GM12878 (cell line): ENCODE measurements around the gene CD72. TPM values are rescaled to one million over a fixed set of nuclear protein-coding genes. Genes with fewer than 3 reads are reported as not detected.
A peak's percentile ranks its signal among the peaks of the same experiment; 100 is the strongest.

ENCODE experiments used
- ATAC-seq: fragments of 200-7000 bp; cut with Tn5 transposase; 3 replicates; pipeline ENCODE4 v1.9.1; 2020; ENCODE audit warnings: mild to moderate bottlenecking, moderate library complexity
- BruUV-seq: library from RNA; stranded (reverse); fragments of 400-500 nt; replicated peaks from 2 replicates; lab custom pipeline; 2021; lab: Mats Ljungman, UMichigan
- CTCF ChIA-PET: fragments of 300-600 bp; sonication (Branson Sonifier 250); formaldehyde crosslinking; extraction: SDS; loops from one replicate; lab custom pipeline; 2021; ENCODE audit warnings: inconsistent platforms; lab: Yijun Ruan, JAX
- POLR2A ChIA-PET: fragments of 350-600 bp; formaldehyde crosslinking; extraction: SDS; loops from one replicate; lab custom pipeline; 2021; ENCODE audit warnings: inconsistent platforms; lab: Charles Lee
- RAD21 ChIA-PET: fragments of 300-600 bp; sonication (Branson Sonifier 250); formaldehyde crosslinking; loops from one replicate; lab custom pipeline; 2023; ENCODE audit warnings: antibody characterized with exemption; ENCODE audit not compliant: unreplicated experiment; lab: Charles Lee
- SMC1A ChIA-PET: fragments of 300-600 bp; sonication (Branson Sonifier 250); formaldehyde crosslinking; loops from one replicate; lab custom pipeline; 2023; ENCODE audit not compliant: unreplicated experiment, uncharacterized antibody; lab: Charles Lee
- DNase-seq: peaks from one replicate; pipeline ENCODE4 v3.0.0-alpha.2; 2011; ENCODE audit warnings: low read depth, low spot score
- FAIRE-seq: peaks from 3 replicates; lab custom pipeline; 2011; peaks lifted over from hg19 to GRCh38; lab: Jason Lieb, UNC
- H2AFZ ChIP-seq: 2 replicates; pipeline ENCODE4 v1.6.0; 2011; ENCODE audit warnings: low read depth, low read length, control low read depth; ENCODE audit not compliant: control insufficient read depth
- H3K27ac ChIP-seq: 2 replicates; pipeline ENCODE4 v1.5.1; 2011; ENCODE audit warnings: control low read depth; ENCODE audit not compliant: control insufficient read depth, insufficient read depth
- H3K27me3 ChIP-seq, 2 experiments: replicated peaks in 1 of 2; 2 replicates each; pipeline versions ENCODE4 v1.6.0 to v1.6.1; 2011; ENCODE audit warnings: low read length in 1 of 2; ENCODE audit not compliant: control insufficient read depth in 2 of 2, insufficient read depth in 2 of 2
- H3K36me3 ChIP-seq, 2 experiments: 2 replicates each; pipeline ENCODE4 v1.5.1; 2011; ENCODE audit warnings: low read length in 1 of 2; ENCODE audit not compliant: control insufficient read depth in 2 of 2, insufficient read depth in 2 of 2
- H3K4me1 ChIP-seq: 2 replicates; pipeline ENCODE4 v1.6.1; 2011; ENCODE audit warnings: mild to moderate bottlenecking, low read length, moderate library complexity, mixed read lengths; ENCODE audit not compliant: control insufficient read depth, insufficient read depth
- H3K4me2 ChIP-seq: 2 replicates; pipeline ENCODE4 v1.6.0; 2011; ENCODE audit warnings: control low read depth; ENCODE audit not compliant: control insufficient read depth, insufficient read depth
- H3K4me3 ChIP-seq: fragments of 200-600 bp; sonication (generic); 2 replicates; pipeline ENCODE4 v1.5.1; 2016
- H3K79me2 ChIP-seq: 2 replicates; pipeline ENCODE4 v1.6.0; 2011; ENCODE audit warnings: low read length; ENCODE audit not compliant: control insufficient read depth, insufficient read depth
- H3K9ac ChIP-seq: 2 replicates; pipeline ENCODE4 v1.8.0; 2011; ENCODE audit warnings: low read length, control low read depth, mixed read lengths; ENCODE audit not compliant: control insufficient read depth, insufficient read depth
- H3K9me3 ChIP-seq: replicated peaks from 3 replicates; pipeline ENCODE4 v1.5.1; 2011; ENCODE audit warnings: mild to moderate bottlenecking, low read length; ENCODE audit not compliant: control insufficient read depth, insufficient read depth
- H4K20me1 ChIP-seq: 2 replicates; pipeline ENCODE4 v1.6.0; 2011; ENCODE audit not compliant: control insufficient read depth, insufficient read depth
- CREB1 ChIP-seq: IDR thresholded peaks from 2 replicates; pipeline ENCODE4 v1.6.1; 2012; ENCODE audit warnings: low read depth, mild to moderate bottlenecking, inconsistent platforms
- CREM ChIP-seq: IDR thresholded peaks from 2 replicates; pipeline ENCODE4 v1.6.1; 2014; ENCODE audit warnings: antibody characterized with exemption, low read depth
- E4F1 ChIP-seq: fragments of 450-650 bp; IDR thresholded peaks from 2 replicates; pipeline ENCODE4 v1.6.1; 2018; ENCODE audit warnings: borderline replicate concordance, mild to moderate bottlenecking; ENCODE audit not compliant: partially characterized antibody
- EED ChIP-seq: sonication (generic); IDR thresholded peaks from 2 replicates; pipeline ENCODE4 v1.6.1; 2016; ENCODE audit warnings: antibody characterized with exemption, low read depth
- HCFC1 ChIP-seq: fragments of 150-350 bp; IDR thresholded peaks from 2 replicates; pipeline ENCODE4 v1.6.1; 2014; ENCODE audit warnings: low read length
- HDAC6 ChIP-seq: fragments of 200-600 bp; sonication (generic); IDR thresholded peaks from one replicate; pipeline ENCODE4 v1.8.0; 2017; ENCODE audit warnings: antibody characterized with exemption; ENCODE audit not compliant: unreplicated experiment
- HDGF ChIP-seq: fragments of 450-650 bp; IDR thresholded peaks from 2 replicates; pipeline ENCODE4 v1.6.1; 2016; ENCODE audit warnings: antibody characterized with exemption
- IKZF1 ChIP-seq: fragments of 450-650 bp; conservative IDR thresholded peaks from 2 replicates; pipeline ENCODE4 v1.6.1; 2017; ENCODE audit warnings: antibody characterized with exemption, mild to moderate bottlenecking
- MLLT1 ChIP-seq: fragments of 450-650 bp; IDR thresholded peaks from 2 replicates; pipeline ENCODE4 v1.6.1; 2016; ENCODE audit warnings: mild to moderate bottlenecking
- NFIC ChIP-seq: IDR thresholded peaks from 2 replicates; pipeline ENCODE4 v1.6.1; 2012; ENCODE audit warnings: low read depth, mild to moderate bottlenecking, inconsistent platforms, low read length, moderate library complexity
- PML ChIP-seq: IDR thresholded peaks from 2 replicates; pipeline ENCODE4 v1.6.1; 2012; ENCODE audit warnings: low read length, inconsistent platforms
- POLR2A ChIP-seq: IDR thresholded peaks from 2 replicates; pipeline ENCODE4 v1.6.1; 2011; ENCODE audit warnings: low read depth, mild to moderate bottlenecking, low read length
- SIN3A ChIP-seq: IDR thresholded peaks from 2 replicates; pipeline ENCODE4 v1.6.1; 2012; ENCODE audit warnings: low read depth, low read length, improper control_type of control experiment
- SKIL ChIP-seq: fragments of 450-650 bp; IDR thresholded peaks from 2 replicates; pipeline ENCODE4 v1.6.1; 2017; ENCODE audit warnings: mild to moderate bottlenecking, low read depth, inconsistent platforms; ENCODE audit not compliant: poor library complexity, severe bottlenecking
- SMAD5 ChIP-seq: IDR thresholded peaks from 2 replicates; pipeline ENCODE4 v1.6.1; 2016; ENCODE audit warnings: antibody characterized with exemption, low read depth
- SREBF1 ChIP-seq: IDR thresholded peaks from 2 replicates; pipeline ENCODE4 v1.6.1; 2012; ENCODE audit warnings: mild to moderate bottlenecking, low read length
- SRF ChIP-seq, 2 experiments: IDR thresholded peaks; 2 replicates each; pipeline ENCODE4 v1.6.1; 2011; ENCODE audit warnings: low read depth in 2 of 2, low read length in 2 of 2, mild to moderate bottlenecking in 1 of 2, moderate library complexity in 1 of 2
- WGBS: methylation state at CpG from one replicate; pipeline ENCODE4 v1.1.6; 2016; ENCODE audit warnings: low lambda C conversion rate; ENCODE audit not compliant: insufficient replicate concordance, insufficient coverage; ENCODE audit errors: missing lambda C conversion rate; 5-methylcytosine and 5-hydroxymethylcytosine counted together
- in situ Hi-C: fragments of 300-500 bp; cut with MboI; formaldehyde crosslinking; loops from 9 replicates; pipeline ENCODE4 v1.14.3; 2018; ENCODE audit warnings: mixed read lengths
- intact Hi-C: fragments of 100-400 bp; cut with micrococcal nuclease; formaldehyde crosslinking; loops from one replicate; pipeline ENCODE4 v1.14.2; 2022; ENCODE audit not compliant: unreplicated experiment
- polyA plus RNA-seq, 11 experiments: library from polyadenylated mRNA; depleted of rRNA in 4 of 11; unstranded in 6 of 11; stranded (reverse) in 5 of 11; fragments of >200 nt; fragmentation: Nextera tagmentation in 4 of 11; fragmentation: Illumina TruSeq in 1 of 11; extraction: Ambion mirVana in 4 of 11; extraction: Trizol in 1 of 11; gene quantifications; 1 replicate in 1 of 11; 2 replicates in 10 of 11; pipeline versions ENCODE4 v1.2.1 to v1.2.3, GENCODE V29; 2011 to 2016; ENCODE audit warnings: inconsistent platforms in 2 of 11, missing spikeins in 2 of 11, low read depth in 1 of 11
- total RNA-seq, 4 experiments: library from RNA; depleted of rRNA in 3 of 4; stranded (reverse); fragments of >200 nt in 3 of 4; fragmentation: Illumina TruSeq in 1 of 4; extraction: Trizol in 1 of 4; gene quantifications; 2 replicates each; pipeline versions ENCODE4 v1.2.1 to v1.2.3, GENCODE V29; 2013 to 2021

CD72 gene
- total and polyA plus RNA-seq, 10 of the 15 experiments (the other 5 are each of a cell fraction or from before 2014, with no cell fraction given) = 2.1 to 14.2 (median 4.4) TPM

- TF ChIP-seq NFIC = no peak
- no peak for TF ChIP-seq HDGF
- no peak for TF ChIP-seq E4F1
Observed at GRCh38 chr9:35574578-35575122, 43.6 kb downstream of the CD72 start (continued).

GRCh38 chr9:35570709-35571504 is 47.3 kb downstream of the CD72 start:
- Histone ChIP-seq H3K9me3 (no peaks in the 10 kb centered on the region), H3K27ac (peak overlapping the region; percentile 69), H3K4me1 (peaks cover 24% of the 10 kb centered on the region), H3K9ac (no peak overlapping the region), H3K4me3 (no peak overlapping the region), H3K36me3 (no peaks in the 10 kb centered on the region), H4K20me1 (no peaks in the 10 kb centered on the region), H3K79me2 (no peaks in the 10 kb centered on the region), H3K27me3 (no peaks in the 10 kb centered on the region), H3K4me2 (peak overlapping the region; percentile 94; the same call in 1 of the 2 replicates), H2AFZ (peak overlapping the region; percentile 20)
- BruUV-seq = no TSS peak
- POLR2A ChIA-PET = interaction anchor here (0.6 kb wide), 1 partner anchor 76 kb away, joined by 3 read pairs; no protein-coding TSS in a partner anchor
- FAIRE-seq (no peak), ATAC-seq (peak; percentile 68), DNase-seq (peak; percentile 9)
- CTCF ChIA-PET = interaction anchor here (1.0 to 1.3 kb wide), 2 partner anchors 29 to 311 kb away, joined by 3 to 4 read pairs; no protein-coding TSS in a partner anchor
- RAD21 ChIA-PET = interaction anchor here (0.7 kb wide), 1 partner anchor 1270 kb away, joined by 6 read pairs; no protein-coding TSS in a partner anchor
- in situ Hi-C loops (no loop called here), intact Hi-C loops (no loop called here)
- SMC1A ChIA-PET = interaction anchor here (0.6 to 0.7 kb wide), 2 partner anchors 19 to 46 kb away, joined by 3 read pairs; no protein-coding TSS in a partner anchor
- 45% methylated on average over 6 of the region's 6 CpGs for WGBS
- TF ChIP-seq SREBF1 (no peak), MLLT1 (no peak), PML (no peak), POLR2A (no peak), HCFC1 (no peak), HDAC6 (no peak), CREM (peak; percentile 32; the same call in 1 of the 2 replicates), SIN3A (no peak), SRF (IDR thresholded peaks at IDR 0.05; ENCODE audit: low read depth in 2 of 2, low read length in 2 of 2) (no peak), CREB1 (peak; percentile 57), SMAD5 (no peak), IKZF1 (no peak), EED (peak; percentile 48; the same call in 1 of the 2 replicates), SKIL (no peak)
